K562 treated with DMSO at 1 percent for 4 hours (cell line): ENCODE data around the gene BAD. TPM values are rescaled to one million over a fixed set of nuclear protein-coding genes. Genes with fewer than 3 reads are reported as not detected.

Source experiments
- total RNA-seq: library from RNA; unstranded; fragments of 300-600 nt; gene quantifications from 2 replicates; pipeline ENCODE4 v1.2.3, GENCODE V29; 2022; ENCODE audit not compliant: insufficient read depth

The BAD gene
- total RNA-seq: 77.3 and 77.9 TPM in 2 replicates

GRCh38 chr11:64284048-64284961 is at the start of gene BAD:
TSS of gene BAD (minus strand) at chr11:64284665. CDS start at chr11:64284368, 297 bp downstream.

GRCh38 chr11:64317961-64318765 is 33.7 kb upstream of the BAD start, which contains the start of gene PRDX5:
TSS of gene PRDX5 (plus strand) at chr11:64318121. CDS start at chr11:64318216, 95 bp downstream.

GRCh38 chr11:64317325-64317960 is 33.0 kb upstream of the BAD start, which contains the start of gene TRMT112:
TSS of gene TRMT112 (minus strand) at chr11:64317559. CDS start at chr11:64317526, 33 bp downstream.

GRCh38 chr11:64305075-64305690 is 20.7 kb upstream of the BAD start, which contains the start of gene ESRRA:
TSS of gene ESRRA (plus strand) at chr11:64305524. CDS start at chr11:64307180, 1,656 bp downstream.

GRCh38 chr11:64299847-64300648 is 15.6 kb upstream of the BAD start, which contains the start of gene CATSPERZ:
TSS of gene CATSPERZ (plus strand) at chr11:64300358. CDS start at chr11:64300411, 53 bp downstream.

DNA sequence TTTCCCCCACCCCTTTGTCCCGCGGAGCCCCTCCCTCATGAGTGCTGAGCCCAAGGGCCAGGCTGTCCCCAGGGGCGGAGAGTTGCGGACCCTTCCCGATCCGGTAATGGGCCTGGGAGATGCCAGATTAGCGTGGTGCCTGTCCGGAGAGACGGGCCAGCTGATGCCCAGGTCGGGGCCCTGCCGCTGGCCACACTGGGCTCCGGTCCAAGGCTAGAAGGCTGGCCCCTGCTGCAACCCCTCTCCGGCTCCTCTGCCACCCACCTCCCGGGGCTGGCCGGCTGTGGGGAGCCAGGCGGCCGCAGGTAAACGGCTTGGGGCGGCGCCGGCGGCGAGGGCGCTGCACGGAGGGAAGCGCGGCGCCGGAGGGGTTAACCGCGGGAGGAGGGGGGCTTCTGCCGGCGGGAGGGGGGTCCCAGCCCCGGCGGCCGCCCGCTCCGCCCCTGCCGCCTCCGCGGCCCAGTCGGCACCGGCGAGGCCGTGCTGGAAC is 6.8 kb upstream of the BAD start, which contains the start of gene KCNK4:
Gene KCNK4, plus strand, starts transcription at position 41 of the 490 bp plus-strand sequence. CDS start 1,717 bp downstream, outside the sequence.

DNA sequence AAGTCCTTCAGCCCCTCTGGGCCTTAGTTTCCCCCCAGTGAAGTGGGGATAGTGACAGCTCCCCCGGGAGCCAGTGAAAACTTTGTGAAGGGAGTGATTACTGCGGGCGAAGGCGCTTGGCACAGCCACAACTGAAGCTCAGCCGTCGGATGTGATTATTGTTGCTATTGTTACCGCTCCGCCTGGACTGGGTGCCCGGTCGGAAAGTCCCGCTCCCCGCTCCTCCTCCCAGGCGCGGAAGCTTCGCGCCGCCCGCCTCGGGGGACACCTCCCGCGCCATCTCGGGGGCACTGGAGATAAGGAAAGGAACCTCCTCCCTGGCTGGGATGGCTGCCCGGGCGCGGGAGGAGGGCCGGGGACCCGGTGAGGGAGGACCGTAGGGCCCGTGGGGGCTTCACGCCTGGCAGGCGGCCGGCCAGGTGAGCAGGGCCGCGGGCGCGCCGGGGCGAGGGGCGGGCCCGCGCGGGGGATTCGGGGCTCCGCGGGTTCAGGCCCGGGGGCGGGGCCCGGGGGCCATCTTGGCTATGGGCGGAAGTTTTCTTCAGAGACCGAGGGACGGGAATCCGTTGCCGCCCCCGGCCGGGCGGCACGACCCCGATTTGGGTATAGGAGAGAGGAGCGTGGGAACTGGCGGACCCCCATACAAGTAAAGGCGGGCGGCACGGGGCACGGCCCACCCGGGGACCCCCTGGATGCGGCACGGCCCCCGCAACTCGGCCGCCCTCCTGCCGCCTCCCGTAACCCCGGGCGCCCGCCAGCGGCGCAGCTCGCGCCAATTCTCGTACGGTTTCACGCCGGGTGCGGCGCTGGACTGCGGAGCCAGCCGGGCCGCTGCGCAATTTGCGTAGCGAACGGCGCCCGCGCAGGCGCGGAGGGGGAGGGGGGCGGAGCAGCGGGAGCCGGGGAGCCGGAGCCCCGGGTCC is 758 bp upstream of the BAD start, which contains the start of gene GPR137:
Gene GPR137, plus strand, starts transcription at position 887 of the 923 bp plus-strand sequence. CDS start 677 bp downstream, outside the sequence.

GRCh38 chr11:64251016-64251752 is 33.3 kb downstream of the BAD start, which contains the start of gene PLCB3:
TSS of gene PLCB3 (plus strand) at chr11:64251530. CDS start at chr11:64251650, 120 bp downstream.

DNA sequence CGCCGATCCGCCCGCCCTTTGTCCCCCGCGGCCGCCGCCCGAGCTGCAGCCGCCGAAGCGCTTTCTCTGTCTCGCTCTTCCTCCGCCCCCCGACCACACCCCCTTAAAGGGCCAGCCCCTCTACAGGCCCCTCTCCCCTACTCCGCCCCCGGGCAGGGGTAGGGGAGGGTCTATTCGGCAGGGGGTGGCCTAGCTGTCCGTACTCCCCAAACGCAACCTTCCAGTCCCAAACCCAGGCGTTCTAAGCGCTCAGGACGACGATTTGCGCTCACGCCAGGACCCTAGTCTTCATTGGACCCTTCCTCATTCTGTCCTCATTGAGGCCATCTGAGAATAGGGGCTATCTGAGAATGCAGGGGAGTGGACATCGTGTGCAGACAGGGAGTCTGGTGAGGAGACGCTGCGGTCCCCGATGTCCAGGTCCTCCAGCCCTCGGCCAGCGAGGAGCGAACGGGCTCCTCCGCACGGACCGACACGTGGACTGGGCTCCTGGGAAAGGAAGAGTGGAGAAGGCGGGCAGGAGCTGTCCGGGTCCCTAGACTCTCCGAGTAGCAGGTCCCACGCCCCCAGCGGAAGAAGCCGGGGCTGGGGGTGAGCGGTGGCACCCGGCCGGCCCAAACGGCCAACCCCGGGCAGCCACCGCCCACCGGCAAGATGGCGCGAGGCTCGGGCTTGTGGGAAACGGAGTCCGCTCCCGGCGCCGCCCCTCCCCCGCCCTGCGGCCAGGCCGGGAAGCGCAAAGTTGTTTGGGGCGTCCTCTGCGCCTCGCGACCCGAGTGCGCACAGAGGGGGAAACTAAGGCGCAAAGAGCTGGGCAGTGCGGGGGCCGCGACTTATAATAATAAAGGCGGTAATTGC is 37.4 kb downstream of the BAD start, which contains the start of gene PPP1R14B:
Gene PPP1R14B, minus strand, starts transcription at position 73 of the 858 bp plus-strand sequence. CDS start 270 bp downstream, outside the sequence.

DNA sequence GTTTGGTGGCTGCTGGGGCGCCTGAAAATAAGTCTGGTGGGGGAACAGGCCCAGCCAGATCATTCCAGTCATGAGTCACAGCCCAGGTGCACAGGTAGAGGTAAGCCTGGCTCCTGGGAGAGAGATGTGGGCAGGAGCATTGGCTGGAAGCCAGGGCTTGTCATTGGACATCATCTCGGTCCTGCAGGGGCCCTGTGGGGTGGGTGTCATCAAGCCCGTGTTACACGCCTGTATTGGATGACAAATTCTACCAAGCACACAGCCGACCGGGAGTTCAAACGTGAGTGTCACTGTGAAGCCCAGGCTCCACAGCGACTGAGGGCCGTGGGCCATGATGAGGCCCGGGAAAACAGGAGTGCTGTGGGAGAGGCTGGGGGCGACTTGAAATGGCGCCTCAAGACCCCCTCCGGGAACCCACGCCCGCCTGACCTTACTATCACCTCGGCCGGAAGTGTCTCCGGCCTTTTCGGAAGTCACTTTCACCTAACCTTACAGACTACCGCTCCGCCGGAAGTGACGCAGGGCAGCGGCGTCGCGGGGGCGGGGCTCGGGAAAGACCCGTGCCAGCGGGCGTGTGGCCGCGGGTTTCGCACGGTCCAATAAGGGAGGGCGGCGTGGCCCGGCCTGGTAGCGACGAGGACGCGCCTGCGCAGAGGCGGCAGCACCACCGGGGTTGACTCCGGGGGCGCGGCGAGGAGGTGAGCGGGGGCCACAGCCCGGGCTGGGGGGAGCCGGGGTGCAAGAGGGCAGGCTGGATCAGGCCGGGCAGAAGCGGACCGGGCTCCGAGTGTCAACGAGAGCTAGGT is 43.8 kb downstream of the BAD start, which contains the start of gene FKBP2:
Gene FKBP2, plus strand, starts transcription at position 661 of the 806 bp plus-strand sequence. CDS start 1,293 bp downstream, outside the sequence.

DNA sequence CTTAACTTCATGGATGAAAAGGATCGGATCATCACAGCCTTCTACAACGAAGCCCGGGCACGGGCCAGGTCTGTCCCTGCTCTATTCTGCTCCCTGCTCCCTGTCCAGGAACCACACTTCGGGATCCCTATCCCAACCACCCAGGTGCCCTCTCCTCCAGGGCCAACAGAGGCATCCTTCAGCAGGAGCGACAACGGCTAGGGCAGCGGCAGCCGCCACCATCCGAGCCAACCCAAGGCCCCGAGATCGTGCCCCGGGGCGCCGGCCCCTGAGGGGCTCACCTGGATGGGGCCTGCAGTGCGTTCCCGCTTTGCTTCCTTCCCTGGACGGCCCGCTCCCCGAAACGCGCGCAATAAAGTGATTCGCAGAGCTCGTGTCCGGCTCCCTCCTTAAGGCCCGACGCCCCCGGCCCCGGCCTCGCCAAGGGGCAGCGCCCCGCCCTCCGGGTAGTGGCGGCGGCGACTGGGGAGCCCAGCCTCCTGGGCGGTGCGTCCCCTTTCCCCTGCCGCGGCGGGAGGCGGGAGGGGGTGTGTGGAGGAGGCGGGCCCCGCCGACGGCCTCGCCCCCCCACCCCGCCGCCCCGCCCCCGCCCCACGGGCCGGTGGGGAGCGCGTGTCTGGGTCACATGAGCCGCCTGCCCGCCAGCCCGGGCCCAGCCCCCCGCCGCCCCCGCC is 50.4 kb downstream of the BAD start, which contains the start of gene VEGFB:
Gene VEGFB, plus strand, starts transcription at position 672 of the 674 bp plus-strand sequence. CDS start 250 bp downstream, outside the sequence.

DNA sequence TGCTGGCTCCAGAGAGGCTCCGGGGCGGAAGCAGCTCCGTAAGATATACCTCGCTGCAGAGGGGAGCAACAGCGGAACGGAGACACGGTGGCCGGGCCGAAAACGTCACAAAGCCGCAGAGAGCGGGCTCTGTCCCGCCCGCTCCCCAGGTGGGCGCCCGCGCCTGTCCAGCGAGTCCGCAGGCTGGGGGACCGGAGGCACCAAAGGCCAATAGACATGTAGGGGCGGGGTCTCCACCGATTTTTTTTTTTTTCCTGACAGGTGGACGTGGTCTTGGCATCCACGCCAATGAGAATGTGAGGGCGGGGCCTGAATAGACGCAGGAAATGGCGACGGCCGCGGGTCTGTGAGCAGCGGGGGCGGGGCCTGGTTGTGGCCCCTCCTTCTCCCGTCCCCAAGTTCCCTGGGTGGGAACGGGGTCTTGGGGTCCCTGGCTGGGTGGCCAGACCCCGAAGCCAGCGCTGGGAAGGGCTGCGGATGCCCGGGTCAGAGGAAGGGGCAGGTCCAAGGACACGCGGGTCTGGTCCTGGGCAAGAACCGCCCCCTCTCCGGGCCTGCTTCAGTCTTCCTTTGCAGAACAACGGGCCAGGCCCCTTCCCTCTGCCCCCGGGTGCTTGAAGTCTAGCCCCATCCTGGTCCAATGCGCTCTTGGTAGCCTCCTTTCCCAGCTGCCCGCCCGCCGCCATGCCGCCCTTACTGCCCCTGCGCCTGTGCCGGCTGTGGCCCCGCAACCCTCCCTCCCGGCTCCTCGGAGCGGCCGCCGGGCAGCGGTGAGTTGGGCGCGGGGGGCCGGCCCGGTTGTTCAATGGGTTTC is 54.1 kb downstream of the BAD start, which contains the start of gene DNAJC4:
Gene DNAJC4, plus strand, starts transcription at position 378 of the 814 bp plus-strand sequence. Its CDS starts 307 bp downstream, at position 685.

DNA sequence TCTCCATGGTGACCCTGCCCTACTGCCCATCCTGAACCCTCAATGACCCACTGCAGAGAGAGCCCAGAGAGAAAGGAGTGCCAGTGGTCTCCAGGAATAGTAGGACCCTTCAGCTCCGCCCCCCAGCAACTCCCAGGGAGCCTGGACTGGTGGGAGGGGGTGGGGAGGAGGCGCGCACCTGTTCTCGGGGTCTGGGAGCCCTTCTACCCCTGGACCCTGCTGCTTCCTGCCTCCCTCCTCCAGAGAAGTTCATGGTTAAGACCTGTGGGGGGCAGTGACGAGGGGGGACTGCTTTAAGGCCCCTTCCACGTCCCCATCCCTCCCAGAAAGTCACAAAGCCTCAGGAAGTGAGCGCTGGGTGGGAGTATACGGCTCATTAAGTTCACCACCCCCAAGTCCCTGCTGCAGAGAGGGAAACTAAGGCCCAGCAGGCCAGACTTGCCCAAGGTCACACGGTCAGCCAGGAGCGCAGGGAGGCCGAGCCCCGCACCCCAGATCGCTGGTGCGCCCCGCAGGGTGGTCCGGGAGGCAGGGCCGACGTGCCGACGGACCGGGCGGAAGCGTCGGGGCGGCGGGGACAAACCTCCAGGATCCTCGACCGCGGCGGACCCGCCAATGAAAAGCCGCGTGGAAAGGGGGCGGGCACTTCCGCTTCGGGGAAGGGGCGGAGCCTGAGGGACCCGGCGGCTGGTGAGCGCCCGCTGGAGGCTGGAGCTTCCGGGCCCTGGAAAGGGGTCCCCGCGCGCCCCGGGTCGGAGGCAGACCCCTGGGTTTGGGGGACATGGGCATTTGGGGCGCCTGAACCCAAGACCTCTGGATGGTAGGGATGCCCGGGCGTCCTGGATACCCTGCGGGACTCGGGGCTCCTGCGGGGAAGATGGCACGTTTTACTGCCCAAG is 58.6 kb downstream of the BAD start, which contains the start of the genes NUDT22 and TRPT1:
Gene NUDT22, plus strand, starts transcription at position 667 of the 899 bp plus-strand sequence. CDS start 379 bp downstream, outside the sequence.
Gene TRPT1, minus strand, starts transcription at position 579 of the 899 bp plus-strand sequence. Its CDS starts 326 bp downstream, at position 253.

